Peyer's patch (tissue), 4 donors: ENCODE data around the gene IQSEC3.
"Not testable (repeated sequence)": the region's sequence is repeated elsewhere in the genome, so short reads cannot be mapped to it uniquely, and the experiment has no call there.

ENCODE experiments used
- POLR2A ChIP-seq, 2 donors: fragments of 450-650 bp; IDR thresholded peaks; one replicate each; pipeline ENCODE4 v1.5.1; 2017; ENCODE audit warnings: antibody characterized with exemption in 2 of 2, mild to moderate bottlenecking in 2 of 2, moderate library complexity in 2 of 2
- TF ChIP-seq, protein P1 (sequence below), 6 experiments: fragments of 450-650 bp in 4 of 6; fragments of 200-600 bp in 2 of 6; sonication (generic) in 1 of 6; IDR thresholded peaks; one replicate each; pipeline ENCODE4 v1.5.1; 2017 to 2019; ENCODE audit warnings: antibody characterized with exemption in 6 of 6, mild to moderate bottlenecking in 3 of 6, moderate library complexity in 1 of 6

- TF ChIP-seq, protein P1, sequence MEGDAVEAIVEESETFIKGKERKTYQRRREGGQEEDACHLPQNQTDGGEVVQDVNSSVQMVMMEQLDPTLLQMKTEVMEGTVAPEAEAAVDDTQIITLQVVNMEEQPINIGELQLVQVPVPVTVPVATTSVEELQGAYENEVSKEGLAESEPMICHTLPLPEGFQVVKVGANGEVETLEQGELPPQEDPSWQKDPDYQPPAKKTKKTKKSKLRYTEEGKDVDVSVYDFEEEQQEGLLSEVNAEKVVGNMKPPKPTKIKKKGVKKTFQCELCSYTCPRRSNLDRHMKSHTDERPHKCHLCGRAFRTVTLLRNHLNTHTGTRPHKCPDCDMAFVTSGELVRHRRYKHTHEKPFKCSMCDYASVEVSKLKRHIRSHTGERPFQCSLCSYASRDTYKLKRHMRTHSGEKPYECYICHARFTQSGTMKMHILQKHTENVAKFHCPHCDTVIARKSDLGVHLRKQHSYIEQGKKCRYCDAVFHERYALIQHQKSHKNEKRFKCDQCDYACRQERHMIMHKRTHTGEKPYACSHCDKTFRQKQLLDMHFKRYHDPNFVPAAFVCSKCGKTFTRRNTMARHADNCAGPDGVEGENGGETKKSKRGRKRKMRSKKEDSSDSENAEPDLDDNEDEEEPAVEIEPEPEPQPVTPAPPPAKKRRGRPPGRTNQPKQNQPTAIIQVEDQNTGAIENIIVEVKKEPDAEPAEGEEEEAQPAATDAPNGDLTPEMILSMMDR (IDR thresholded peaks at IDR 0.05): not testable (repeated sequence)
- not testable (repeated sequence) for TF ChIP-seq POLR2A (IDR thresholded peaks at IDR 0.05)
Measured at GRCh38 chr12:77769-78383, 11.3 kb downstream of the IQSEC3 start.
